HG02970 (cell line): ENCODE measurements around the gene RAB25.

Experiments
- ATAC-seq: cut with Tn5 transposase; IDR thresholded peaks from one replicate; pipeline ENCODE4 v1.9.1; 2021; ENCODE audit warnings: mild to moderate bottlenecking, moderate library complexity, moderate number of reproducible peaks; ENCODE audit not compliant: unreplicated experiment, low FRiP score

Gene RAB25

DNA sequence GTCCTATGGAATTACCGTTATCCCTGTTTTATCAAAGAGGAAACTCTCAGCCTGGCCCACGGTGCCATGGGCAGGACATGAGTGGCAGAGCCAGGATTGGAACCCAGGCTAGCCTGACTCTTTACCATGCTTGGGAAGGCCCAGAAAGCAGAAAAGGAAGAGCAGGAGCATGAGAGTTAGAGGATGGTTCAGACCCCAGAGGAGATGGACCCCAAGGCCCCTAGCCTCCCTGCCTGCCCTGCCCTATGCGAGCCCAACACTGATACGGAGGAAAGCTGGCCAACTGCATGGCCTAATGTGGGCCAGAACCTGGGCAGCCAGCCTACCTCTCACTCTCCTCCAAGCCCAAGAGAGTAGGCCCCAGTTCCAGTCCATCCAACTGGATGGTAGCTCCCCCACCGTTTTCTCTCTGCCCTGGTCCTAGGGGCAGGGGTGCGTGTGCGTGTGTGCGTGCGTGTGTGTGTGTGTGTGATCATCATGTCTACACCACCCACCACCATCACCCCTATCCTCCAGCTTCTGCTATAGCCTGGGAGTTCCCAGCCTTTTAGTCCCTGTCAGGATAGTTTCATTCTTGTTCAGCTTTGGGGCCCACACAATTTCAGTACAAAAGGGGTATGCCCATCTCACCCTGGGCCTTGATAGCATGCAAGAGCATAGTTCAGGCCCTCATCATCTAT lies 36.7 kb downstream of the RAB25 start:
- ATAC-seq = no peak

- no peak for ATAC-seq
Measured at GRCh38 chr1:156098784-156099183, 37.8 kb downstream of the RAB25 start.

- no peak for ATAC-seq
Measured at GRCh38 chr1:156099282-156099681, 38.3 kb downstream of the RAB25 start.

DNA sequence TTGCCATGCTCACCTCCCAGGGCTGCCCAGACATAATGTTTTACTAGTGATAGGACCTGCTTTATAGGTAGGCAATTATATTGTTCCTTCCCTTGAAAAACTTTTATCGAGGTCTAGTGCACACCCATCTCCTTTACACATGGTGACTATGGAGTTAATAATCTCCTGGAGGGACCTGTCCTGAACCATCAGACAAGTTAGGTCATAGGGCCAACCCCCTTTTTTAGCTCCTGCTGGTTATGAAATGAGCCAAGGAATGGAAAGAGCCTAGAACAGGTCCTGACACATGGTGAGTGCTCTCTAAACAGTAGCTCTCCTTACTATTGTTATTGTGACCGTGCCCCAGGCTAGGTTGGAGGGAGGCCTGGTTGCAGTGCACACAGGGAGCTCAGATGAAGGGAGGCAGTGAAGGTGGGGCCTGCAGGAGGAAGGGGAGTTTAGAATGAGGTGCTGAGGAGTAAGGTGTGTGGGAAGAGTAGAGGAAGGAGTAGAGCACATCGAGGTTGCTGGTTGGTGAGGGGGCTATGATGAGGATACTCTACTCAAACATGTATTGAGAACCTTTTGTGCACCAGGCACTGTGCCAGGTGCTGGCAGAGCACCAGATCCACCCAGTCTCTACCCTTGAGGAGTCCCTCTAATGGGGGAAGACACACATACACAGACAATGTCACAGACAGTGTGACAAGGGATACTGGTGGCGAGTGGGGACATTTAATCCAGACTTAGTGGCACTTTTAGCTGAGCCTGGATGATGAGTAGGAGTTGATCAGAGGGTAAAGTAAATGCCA lies 39.4 kb downstream of the RAB25 start:
- ATAC-seq = no peak

DNA sequence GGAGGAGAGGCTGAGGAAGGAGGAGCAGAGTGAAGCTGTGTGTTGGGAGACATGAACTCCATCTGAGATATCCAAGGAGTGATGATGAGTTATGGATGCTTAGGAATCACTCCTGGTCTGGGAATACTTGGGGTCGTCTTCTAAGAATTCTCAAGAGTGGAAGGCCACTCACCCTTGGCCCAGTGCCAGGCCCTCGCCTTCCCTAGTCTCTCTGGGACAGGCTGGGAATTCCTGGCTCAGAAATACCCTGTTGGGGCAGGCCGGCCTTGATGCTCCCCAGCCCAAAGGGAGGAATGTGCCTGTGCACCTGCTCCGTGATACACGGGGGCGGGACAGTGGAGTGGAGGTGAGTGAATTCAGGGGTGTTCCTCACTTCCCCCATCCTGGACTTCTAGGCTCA lies 40.9 kb downstream of the RAB25 start:
- ATAC-seq = no peak

GRCh38 chr1:156102633-156103511 lies 41.9 kb downstream of the RAB25 start:
- ATAC-seq = no peak

GRCh38 chr1:156103521-156103947 lies 42.6 kb downstream of the RAB25 start:
- ATAC-seq = no peak

DNA sequence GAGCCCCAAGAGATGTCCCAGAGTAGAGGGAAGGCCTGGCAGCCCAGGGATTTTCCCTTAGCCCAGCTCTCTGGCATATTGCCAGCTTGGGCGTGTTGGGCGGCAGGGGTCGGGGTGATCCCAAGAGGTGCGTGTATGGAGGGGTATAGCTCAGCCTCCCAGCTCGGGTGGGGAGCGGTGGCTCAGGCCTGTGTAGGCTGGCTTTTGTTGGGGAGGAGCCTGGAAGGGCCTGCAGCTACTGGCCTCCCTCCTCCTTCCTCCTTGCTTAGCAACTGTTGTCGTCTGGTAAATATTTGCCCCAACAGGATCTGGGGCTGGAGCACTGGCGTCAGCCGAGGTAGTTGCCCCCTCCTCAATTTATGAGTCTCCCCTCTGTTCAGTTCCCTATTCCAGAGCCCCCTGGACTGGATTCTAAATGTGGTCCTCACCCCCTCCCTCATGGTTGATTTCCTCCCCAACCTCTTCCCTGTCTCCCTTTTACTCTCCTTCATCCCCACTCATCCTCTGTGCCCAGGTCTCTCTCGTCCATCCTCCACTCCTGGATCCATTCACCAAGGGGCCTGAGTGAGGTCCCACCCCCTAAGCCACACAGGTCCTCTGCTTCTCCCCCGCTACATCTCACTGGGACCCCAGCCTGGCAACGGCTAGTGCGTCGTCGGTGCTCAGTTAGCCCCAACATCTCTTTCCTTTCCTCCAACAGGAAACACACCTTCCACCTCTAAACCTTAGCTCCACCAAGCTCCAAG lies 43.3 kb downstream of the RAB25 start:
- ATAC-seq = no peak

- ATAC-seq = no peak
Measured at GRCh38 chr1:156104861-156105832, 44.2 kb downstream of the RAB25 start.

GRCh38 chr1:156106624-156107488 lies 45.9 kb downstream of the RAB25 start:
- ATAC-seq = no peak

DNA sequence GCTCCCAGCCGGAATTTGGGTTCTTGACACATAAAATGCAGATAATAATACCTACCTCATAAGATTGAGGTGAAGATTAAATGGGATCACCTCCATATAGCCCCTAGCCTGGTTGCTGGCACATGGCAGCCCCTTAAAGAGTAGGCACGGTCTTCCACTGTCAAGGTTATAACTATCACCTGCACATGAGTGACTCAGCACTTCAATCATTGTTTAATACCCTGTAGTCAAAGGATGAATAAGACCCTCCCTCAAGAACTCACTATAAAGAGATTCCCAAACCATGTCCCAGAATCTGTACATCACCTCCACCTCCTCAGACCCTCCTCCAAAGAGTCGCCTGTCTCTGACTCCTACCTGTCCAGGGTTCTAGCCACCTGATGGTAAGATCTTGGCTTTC lies 47.1 kb downstream of the RAB25 start:
- ATAC-seq = no peak

GRCh38 chr1:156108664-156109241 lies 47.8 kb downstream of the RAB25 start:
- ATAC-seq = no peak

GRCh38 chr1:156110252-156110651 lies 49.3 kb downstream of the RAB25 start:
- no peak for ATAC-seq

- ATAC-seq = no peak
Measured at GRCh38 chr1:156111355-156111962, 50.5 kb downstream of the RAB25 start.

GRCh38 chr1:156112276-156113137 lies 51.5 kb downstream of the RAB25 start:
- ATAC-seq = no peak

DNA sequence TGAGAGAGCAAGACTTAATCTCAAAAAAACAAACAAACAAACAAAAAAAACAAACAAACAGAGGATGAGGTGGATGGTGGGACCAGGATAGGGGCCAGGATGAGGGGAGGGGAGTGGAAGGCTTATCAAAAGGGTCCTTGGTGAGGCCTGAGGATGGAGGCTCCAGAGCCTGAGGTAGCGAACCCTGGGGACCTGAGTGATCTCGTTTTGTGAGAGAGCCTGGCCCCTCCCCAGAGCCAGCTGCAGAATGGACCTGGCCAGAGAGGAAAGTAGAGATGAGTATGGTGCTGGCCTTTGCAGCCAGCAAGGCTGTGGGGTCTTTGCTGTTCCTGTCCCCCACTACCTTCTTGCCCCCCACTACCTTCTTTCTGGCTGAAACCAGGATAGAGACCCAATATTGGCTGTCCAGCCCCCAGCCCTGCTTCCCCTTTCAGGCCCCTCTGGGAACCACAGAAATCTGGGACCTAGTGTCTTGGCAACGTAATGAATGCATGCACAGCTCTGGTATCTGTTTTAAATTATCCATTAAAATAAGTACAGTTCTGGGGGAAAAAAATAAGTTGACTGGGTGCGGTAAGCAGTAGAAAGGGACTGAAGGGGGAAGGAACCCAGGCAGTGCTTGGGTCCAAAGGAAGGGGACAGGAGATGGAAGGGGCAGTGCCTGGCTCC lies 52.5 kb downstream of the RAB25 start:
- ATAC-seq = no peak
